T-helper 9 cell (primary cell): ENCODE results near the gene SELENON.

Source experiments
- DNase-seq: peaks from one replicate; pipeline ENCODE4 v3.0.0-alpha.2; 2020

The SELENON gene

GRCh38 chr1:25795211-25795610 is 4.8 kb upstream of the SELENON start:
- DNase-seq, result no peak

- DNase-seq, result peak; percentile 22
Observed at GRCh38 chr1:25795946-25796810, 3.8 kb upstream of the SELENON start.

DNA sequence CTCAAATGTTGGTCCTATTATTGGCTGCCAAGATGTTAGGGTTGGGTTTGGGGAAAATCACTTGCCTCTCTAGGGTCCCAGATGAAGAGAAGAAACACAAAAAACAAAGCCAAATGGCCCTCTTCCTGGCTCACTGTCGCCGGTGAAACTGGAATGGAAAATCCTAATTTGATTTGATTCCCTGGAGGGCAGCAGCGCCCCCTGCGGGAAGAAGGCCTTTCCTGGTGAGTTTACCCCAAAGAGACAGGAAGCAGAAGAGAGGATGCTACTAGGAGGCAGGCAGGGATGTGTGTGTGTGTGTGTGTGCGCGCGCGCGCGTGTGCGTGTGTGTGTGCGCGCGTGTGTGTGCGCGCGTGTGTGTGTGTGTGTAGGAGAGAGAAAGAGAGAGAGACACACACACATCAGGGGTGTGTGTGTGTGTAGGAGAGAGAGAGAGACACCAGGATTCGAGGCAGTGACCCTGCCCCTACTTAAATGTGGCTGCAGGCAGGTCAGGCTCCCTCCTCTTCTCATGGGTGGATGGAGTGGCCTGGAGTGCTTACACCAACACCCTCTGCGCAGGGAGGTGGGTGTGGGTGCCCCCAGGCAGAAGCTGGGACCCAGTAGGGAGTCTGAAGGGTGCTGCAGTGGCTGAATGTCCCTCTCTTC is 3.1 kb upstream of the SELENON start:
- peak; percentile 86 for DNase-seq

GRCh38 chr1:25797939-25798338 is 2.1 kb upstream of the SELENON start:
- no peak for DNase-seq

GRCh38 chr1:25798666-25799351 is 1.2 kb upstream of the SELENON start:
- DNase-seq, result no peak

DNA sequence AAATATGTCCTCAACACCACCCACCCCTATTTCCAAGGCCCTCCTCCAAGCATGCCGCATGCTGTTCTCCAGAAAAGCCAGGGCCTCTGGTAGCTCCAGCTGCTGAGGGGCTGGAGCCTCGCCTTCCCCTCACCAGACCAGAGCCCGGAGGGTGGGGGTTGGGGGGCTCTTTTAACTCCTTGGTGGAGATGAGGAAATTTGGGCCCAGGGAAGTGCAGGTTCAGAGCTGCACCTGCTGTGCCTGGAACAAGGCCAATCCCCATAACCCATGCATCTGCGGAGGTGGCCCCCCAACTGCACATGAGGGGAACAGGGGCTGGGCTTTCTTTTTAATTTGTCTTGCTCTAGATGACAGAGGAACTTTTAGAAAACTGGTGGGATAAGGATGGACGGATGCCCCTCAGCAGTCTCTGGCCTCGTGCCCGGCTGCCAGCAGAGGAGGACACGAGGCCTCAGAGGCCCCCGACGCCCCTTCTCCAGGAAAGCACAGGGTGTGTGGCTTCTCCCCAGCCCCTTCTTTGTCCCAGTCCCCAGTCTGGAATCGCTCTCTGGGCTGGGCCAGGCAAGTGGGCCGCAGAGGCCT is 550 bp upstream of the SELENON start:
- DNase-seq, result no peak

- DNase-seq, result no peak
Observed at GRCh38 chr1:25800703-25801377, 847 bp downstream of the SELENON start.

- DNase-seq, result no peak
Observed at GRCh38 chr1:25802915-25803314, 2.9 kb downstream of the SELENON start.

- no peak for DNase-seq
Observed at GRCh38 chr1:25803368-25803767, 3.4 kb downstream of the SELENON start.

DNA sequence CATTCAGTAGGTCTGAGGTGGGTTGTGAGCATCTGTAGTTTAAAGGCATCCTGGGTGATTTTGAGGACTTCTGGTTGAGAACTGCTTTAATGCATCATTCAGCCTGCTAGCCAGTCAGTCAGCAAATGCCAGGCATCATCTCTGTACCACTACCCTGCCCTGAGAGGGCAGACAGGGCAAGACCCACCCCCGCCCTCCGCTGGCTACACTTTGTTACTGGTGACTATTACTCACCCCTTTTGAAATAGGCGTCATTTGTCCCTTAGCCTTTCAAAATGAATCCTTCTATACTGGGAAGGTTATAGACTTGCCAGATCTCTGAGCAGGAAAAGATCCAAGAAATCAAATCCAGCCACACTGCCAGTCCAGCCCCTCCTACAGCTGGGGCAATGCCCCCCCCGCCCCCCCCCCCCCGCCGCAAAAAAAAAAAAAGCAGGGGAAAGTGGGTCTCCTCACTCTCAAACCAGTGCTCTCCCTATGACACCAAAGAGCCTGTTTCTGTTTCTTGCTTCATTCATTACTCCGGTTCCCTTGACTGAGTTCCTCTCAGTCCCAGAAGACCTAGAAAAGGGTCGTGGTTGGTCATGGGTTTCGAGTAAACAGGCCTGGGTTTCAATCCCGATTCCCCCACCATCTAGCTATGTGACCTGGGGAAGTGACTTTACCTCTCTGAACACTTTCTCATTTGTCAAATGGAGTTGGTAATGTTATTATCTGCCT is 4.4 kb downstream of the SELENON start:
- no peak for DNase-seq

DNA sequence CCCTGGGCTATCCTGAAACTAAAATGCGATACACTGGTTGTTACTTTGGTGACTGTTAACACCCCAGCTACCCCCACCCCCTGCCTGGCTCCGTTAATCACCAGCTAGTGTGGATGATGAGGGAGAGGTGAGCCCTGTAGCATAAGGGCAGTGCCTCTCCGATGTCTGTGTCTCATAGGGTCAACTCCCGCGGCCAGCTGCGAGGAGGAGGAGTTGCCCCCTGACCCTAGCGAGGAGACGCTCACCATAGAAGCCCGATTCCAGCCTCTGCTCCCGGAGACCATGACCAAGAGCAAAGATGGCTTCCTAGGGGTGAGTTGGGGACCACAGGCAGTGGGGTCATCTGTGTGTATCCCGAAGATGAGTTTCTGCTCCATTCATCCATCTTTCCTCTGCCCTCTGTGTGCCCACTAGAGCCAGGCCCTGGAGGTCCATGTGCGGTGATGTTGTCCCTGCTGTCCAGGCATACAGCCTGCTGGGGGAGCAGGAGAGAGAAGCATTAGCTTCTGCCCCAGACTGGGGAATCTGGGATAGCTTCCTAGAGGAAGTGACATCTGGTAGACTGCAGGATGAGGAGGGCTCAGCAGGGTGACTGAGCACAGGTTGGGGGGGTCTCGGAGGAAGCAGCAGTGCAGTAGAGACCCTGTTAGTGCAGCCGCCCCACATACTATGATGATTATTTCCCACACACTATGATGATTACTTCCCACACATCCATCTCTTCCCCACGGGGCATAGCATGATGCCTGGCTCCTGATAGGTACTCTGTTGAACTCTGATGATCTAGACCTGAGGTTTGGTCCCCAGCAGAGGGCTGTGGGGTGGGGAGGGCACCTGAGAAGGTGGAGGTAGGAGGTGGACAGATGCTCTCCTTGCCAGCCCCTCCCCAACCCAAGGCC is 5.2 kb downstream of the SELENON start:
- no peak for DNase-seq

GRCh38 chr1:25805863-25806225 is 5.9 kb downstream of the SELENON start:
- no peak for DNase-seq

GRCh38 chr1:25806418-25806817 is 6.4 kb downstream of the SELENON start:
- no peak for DNase-seq

- DNase-seq, result no peak
Observed at GRCh38 chr1:25807480-25808390, 7.7 kb downstream of the SELENON start.

DNA sequence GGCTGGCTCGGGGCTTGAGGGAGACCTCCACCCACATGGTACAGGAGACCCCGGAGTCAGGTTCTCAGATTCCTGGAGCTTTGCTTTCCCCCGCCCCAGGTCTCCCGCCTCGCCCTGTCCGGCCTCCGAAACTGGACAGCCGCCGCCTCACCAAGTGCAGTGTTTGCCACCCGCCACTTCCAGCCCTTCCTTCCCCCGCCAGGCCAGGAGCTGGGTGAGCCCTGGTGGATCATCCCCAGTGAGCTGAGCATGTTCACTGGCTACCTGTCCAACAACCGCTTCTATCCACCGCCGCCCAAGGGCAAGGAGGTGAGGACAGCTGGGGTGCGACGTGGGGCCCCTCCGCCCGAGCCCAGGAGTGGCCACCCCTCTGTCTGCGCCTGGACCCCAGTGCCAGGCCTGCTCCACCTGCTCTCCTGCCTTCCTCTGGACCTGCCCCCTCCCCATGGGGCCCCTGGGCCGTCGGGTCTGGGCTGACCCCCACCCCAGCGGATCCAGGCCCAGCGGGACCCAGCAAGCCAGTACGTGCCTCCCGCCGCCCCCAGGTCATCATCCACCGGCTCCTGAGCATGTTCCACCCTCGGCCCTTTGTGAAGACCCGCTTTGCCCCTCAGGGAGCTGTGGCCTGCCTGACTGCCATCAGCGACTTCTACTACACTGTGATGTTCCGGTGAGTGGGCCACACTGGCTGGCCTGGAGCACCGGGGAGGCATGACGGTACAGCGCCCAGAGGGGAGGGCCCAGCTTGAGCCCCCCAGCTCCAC is 8.7 kb downstream of the SELENON start:
- no peak for DNase-seq

GRCh38 chr1:25809283-25809926 is 9.4 kb downstream of the SELENON start:
- no peak for DNase-seq

- DNase-seq, result no peak
Observed at GRCh38 chr1:25809929-25810328, 9.9 kb downstream of the SELENON start.
